Esophagus mucosa (tissue), 1 donor: ENCODE results near the gene CD4. TPM values are rescaled to one million over a fixed set of nuclear protein-coding genes. Genes with fewer than 3 reads are reported as not detected.
"Not testable (repeated sequence)": the region's sequence is repeated elsewhere in the genome, so short reads cannot be mapped to it uniquely, and the experiment has no call there.

Experiments used
- ATAC-seq: fragments of 200-7000 bp; cut with Tn5 transposase; one replicate; pipeline ENCODE4 v1.9.1; 2020
- total RNA-seq: library from RNA; stranded (reverse); gene quantifications from one replicate; pipeline ENCODE4 v1.2.4, GENCODE V29; 2023
- donor health status: DM: yes; HTN: yes; CAD: no.

Gene CD4
- total RNA-seq, 1 donor from 2014 or later, result 2.2 TPM

GRCh38 chr12:6849976-6850560 is 60.7 kb downstream of the CD4 start:
- no peak for ATAC-seq

GRCh38 chr12:6850796-6851152 is 61.4 kb downstream of the CD4 start:
- no peak for ATAC-seq

- peak; percentile 82 for ATAC-seq
These were observed 62.0 kb downstream of the CD4 start, which contains the start of gene CDCA3 for GRCh38 chr12:6851153-6851920. Gene CDCA3 (minus strand): TSS chr12:6851286. CDS start chr12:6850952, 334 bp downstream.

- peak; percentile 89 for ATAC-seq
These were observed 62.8 kb downstream of the CD4 start, which contains the start of gene USP5 for GRCh38 chr12:6851921-6852650. Gene USP5 (plus strand): TSS chr12:6852150. CDS start chr12:6852180, 30 bp downstream.

GRCh38 chr12:6852651-6853354 is 63.5 kb downstream of the CD4 start:
- ATAC-seq, result peak; percentile 42

- ATAC-seq, result no peak
These were observed 64.3 kb downstream of the CD4 start for GRCh38 chr12:6853626-6854025.

- ATAC-seq, result no peak
These were observed 64.7 kb downstream of the CD4 start for GRCh38 chr12:6854036-6854435.

GRCh38 chr12:6855322-6855721 is 66.0 kb downstream of the CD4 start:
- ATAC-seq, result no peak

GRCh38 chr12:6858799-6859198 is 69.5 kb downstream of the CD4 start:
- ATAC-seq, result no peak

- no peak for ATAC-seq
These were observed 70.8 kb downstream of the CD4 start for GRCh38 chr12:6860116-6860515.

GRCh38 chr12:6860942-6861341 is 71.6 kb downstream of the CD4 start:
- no peak for ATAC-seq

GRCh38 chr12:6861391-6861790 is 72.1 kb downstream of the CD4 start:
- ATAC-seq, result no peak

GRCh38 chr12:6863033-6863432 is 73.7 kb downstream of the CD4 start:
- ATAC-seq, result no peak

- ATAC-seq, result no peak
These were observed 74.4 kb downstream of the CD4 start for GRCh38 chr12:6863586-6864321.

- not testable (repeated sequence) for ATAC-seq
These were observed 76.0 kb downstream of the CD4 start for GRCh38 chr12:6865307-6865706.

- no peak for ATAC-seq
These were observed 77.0 kb downstream of the CD4 start for GRCh38 chr12:6866163-6866919.

- ATAC-seq, result peak; percentile 3
These were observed 77.6 kb downstream of the CD4 start for GRCh38 chr12:6866920-6867412.

GRCh38 chr12:6867413-6868210 is 78.3 kb downstream of the CD4 start, which contains the start of gene TPI1:
Gene TPI1 (plus strand): TSS chr12:6867531. CDS start chr12:6867567, 36 bp downstream.
- ATAC-seq, result peak; percentile 80

GRCh38 chr12:6868211-6869048 is 79.1 kb downstream of the CD4 start:
- peak; percentile 1 for ATAC-seq
